Stimulated activated CD8-positive, alpha-beta memory T cell treated with anti-CD3 and anti-CD28 coated beads, Interleukin-4, amount 100 ng/mL, for 48 hours (primary cell): ENCODE measurements around the gene KLK7.

ENCODE experiments used
- DNase-seq: peaks from one replicate; pipeline ENCODE4 v3.0.0-alpha.2; 2020

KLK7 gene

DNA sequence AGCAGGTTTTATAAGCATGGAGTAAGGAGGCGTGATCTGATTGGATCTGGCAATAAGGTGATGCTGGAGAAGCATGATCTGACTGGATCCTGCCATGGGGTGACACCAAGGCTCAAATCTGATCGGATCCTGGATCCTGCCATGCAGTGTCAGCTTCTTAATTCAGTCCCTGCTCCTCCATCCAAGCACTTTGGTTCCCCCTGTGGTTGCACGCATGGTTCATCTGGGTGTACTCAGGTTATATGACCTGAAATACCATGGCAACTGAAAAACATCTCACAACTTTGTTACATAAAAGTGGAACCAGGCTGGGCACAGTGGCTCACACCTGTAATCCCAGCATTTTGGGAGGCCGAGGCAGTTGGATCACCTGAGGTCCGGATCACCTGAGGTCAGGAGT is 54.9 kb downstream of the KLK7 start:
- no peak for DNase-seq
